MCF 10A (cell line): Measurements from ENCODE around the gene ST8SIA1. TPM values are rescaled to one million over a fixed set of nuclear protein-coding genes. Genes with fewer than 3 reads are reported as not detected.

Experiments
- BruUV-seq: library from RNA; stranded (reverse); fragments of 400-500 nt; replicated peaks from 2 replicates; lab custom pipeline; 2021; lab: Mats Ljungman, UMichigan
- CTCF ChIA-PET: fragments of 300-600 bp; sonication (Branson Sonifier 250); formaldehyde crosslinking; extraction: SDS; loops from one replicate; lab custom pipeline; 2021; ENCODE audit warnings: antibody characterized with exemption, inconsistent platforms; lab: Yijun Ruan, JAX
- POLR2A ChIA-PET: fragments of 300-600, 350-650 bp; sonication (Branson Sonifier 250); formaldehyde crosslinking; extraction: SDS; loops from one replicate; lab custom pipeline; 2020; ENCODE audit warnings: antibody characterized with exemption, inconsistent platforms; lab: Yijun Ruan, JAX
- DNase-seq: peaks from one replicate; pipeline ENCODE4 v3.0.0-alpha.2; 2018; ENCODE audit not compliant: unreplicated experiment
- H3K27ac Mint-ChIP-seq: one replicate; pipeline ENCODE4 v1.8.0; 2022; ENCODE audit warnings: mild to moderate bottlenecking, low read depth, mixed read lengths; ENCODE audit not compliant: unreplicated experiment
- H3K27me3 Mint-ChIP-seq: one replicate; pipeline ENCODE4 v1.8.0; 2022; ENCODE audit warnings: mixed read lengths; ENCODE audit not compliant: insufficient read depth, unreplicated experiment
- H3K36me3 Mint-ChIP-seq: one replicate; pipeline ENCODE4 v1.8.0; 2022; ENCODE audit warnings: mild to moderate bottlenecking, moderate library complexity, mixed read lengths; ENCODE audit not compliant: insufficient read depth, unreplicated experiment
- H3K4me1 Mint-ChIP-seq: one replicate; pipeline ENCODE4 v1.8.0; 2022; ENCODE audit warnings: mixed read lengths; ENCODE audit not compliant: insufficient read depth, unreplicated experiment
- H3K4me3 Mint-ChIP-seq: one replicate; pipeline ENCODE4 v1.8.0; 2022; ENCODE audit warnings: mild to moderate bottlenecking, moderate library complexity, mixed read lengths; ENCODE audit not compliant: unreplicated experiment
- H3K9me3 Mint-ChIP-seq: one replicate; pipeline ENCODE4 v1.8.0; 2022; ENCODE audit warnings: mixed read lengths; ENCODE audit not compliant: unreplicated experiment
- intact Hi-C: fragments of 100-400 bp; cut with micrococcal nuclease; formaldehyde crosslinking; loops from 2 replicates; pipeline ENCODE4 v1.14.1; 2022
- total RNA-seq: library from RNA; stranded (reverse); gene quantifications from 2 replicates; pipeline ENCODE4 v1.2.3, GENCODE V29; 2022
- TF ChIP-seq, protein P1 (sequence below): fragments of 200-600 bp; IDR thresholded peaks from one replicate; pipeline ENCODE4 v1.8.0; 2022; ENCODE audit warnings: antibody characterized with exemption, mild to moderate bottlenecking; ENCODE audit not compliant: unreplicated experiment

The ST8SIA1 gene
- total RNA-seq, 1 experiment from 2014 or later, result 3.8 TPM

DNA sequence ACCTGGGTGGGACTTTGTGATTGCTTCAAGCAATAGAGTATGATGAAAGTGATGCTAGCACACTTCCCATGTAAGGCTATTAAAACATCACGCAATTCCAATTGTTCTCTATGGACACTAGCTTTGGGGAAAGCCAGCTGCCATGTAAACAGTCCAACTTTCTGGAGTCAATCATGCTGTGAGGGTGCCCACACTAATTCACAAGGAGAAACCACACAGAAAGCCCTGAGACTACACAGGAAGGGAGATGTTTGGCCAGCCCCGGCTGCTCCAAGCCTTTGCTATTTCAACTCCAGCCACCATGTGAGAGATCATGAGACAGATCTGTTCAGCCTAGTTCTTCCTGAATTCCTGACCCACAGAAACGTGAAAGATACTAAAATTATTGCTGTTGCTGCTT, 96.3 kb downstream of the ST8SIA1 start:
- H3K27me3 Mint-ChIP-seq, result no peaks in the 10 kb centered on the region
- intact Hi-C loops, result no loop called here
- no peak overlapping the region for H3K4me3 Mint-ChIP-seq
- ChIA-PET POLR2A (no interaction called here), CTCF (no interaction called here)
- TF ChIP-seq, protein P1, sequence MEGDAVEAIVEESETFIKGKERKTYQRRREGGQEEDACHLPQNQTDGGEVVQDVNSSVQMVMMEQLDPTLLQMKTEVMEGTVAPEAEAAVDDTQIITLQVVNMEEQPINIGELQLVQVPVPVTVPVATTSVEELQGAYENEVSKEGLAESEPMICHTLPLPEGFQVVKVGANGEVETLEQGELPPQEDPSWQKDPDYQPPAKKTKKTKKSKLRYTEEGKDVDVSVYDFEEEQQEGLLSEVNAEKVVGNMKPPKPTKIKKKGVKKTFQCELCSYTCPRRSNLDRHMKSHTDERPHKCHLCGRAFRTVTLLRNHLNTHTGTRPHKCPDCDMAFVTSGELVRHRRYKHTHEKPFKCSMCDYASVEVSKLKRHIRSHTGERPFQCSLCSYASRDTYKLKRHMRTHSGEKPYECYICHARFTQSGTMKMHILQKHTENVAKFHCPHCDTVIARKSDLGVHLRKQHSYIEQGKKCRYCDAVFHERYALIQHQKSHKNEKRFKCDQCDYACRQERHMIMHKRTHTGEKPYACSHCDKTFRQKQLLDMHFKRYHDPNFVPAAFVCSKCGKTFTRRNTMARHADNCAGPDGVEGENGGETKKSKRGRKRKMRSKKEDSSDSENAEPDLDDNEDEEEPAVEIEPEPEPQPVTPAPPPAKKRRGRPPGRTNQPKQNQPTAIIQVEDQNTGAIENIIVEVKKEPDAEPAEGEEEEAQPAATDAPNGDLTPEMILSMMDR, result no peak
- no TSS peak for BruUV-seq
- peaks cover 9% of the 10 kb centered on the region for H3K9me3 Mint-ChIP-seq
- DNase-seq, result no peak
- peaks cover 10% of the 10 kb centered on the region for H3K4me1 Mint-ChIP-seq
- H3K36me3 Mint-ChIP-seq, result no peaks in the 10 kb centered on the region
- no peak overlapping the region for H3K27ac Mint-ChIP-seq

DNA sequence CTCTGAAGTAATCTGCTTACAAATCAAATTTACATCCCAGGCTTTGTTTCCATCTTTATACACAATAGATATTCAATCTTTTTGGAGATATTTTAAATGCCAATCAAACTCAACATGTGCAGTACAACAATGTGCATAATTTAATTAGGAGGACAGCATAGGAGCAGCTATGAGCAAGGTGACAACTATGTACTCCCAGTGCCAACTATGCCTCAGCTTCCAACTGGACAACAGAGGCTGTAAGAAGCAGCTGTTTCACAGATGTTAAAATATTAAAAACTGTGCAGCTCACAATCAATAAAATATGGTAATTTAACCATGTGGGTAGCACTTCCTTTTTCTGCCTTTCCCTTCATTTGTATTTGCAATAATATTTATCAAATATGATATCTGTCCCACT, 99.9 kb downstream of the ST8SIA1 start:
- intact Hi-C loops, result no loop called here
- POLR2A ChIA-PET, result interaction anchor here (0.7 kb wide), 2 partner anchors 22 to 39 kb away, joined by 3 read pairs; no protein-coding TSS in a partner anchor

DNA sequence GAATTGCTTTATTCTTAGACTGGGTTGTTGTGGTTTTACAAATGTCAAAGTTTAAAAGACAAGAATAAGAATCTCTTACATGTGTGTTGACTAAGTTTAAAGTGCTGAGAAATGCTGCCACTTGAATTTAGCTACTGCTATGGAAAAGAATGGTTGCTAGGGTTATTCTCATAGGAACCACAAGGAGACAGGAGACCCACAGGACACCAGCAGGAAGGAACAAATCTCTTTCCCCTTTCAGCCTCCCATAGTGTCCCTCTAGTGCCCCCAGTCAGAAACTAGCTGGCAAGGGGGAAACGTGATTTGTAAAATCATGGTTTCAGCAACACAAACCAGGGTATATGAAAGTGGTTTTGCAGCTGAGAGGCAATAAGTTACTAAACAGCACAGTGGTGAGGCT, 102.7 kb downstream of the ST8SIA1 start:
- intact Hi-C loops, result loop anchor here (1.0 kb wide), 1 partner anchor 103 kb away; no protein-coding TSS in a partner anchor
- no peak overlapping the region for H3K27ac Mint-ChIP-seq
- no peaks in the 10 kb centered on the region for H3K9me3 Mint-ChIP-seq
- CTCF ChIA-PET, result interaction anchor here (1.5 to 1.6 kb wide), 2 partner anchors 103 to 143 kb away, joined by 3 to 4 read pairs; no protein-coding TSS in a partner anchor
- POLR2A ChIA-PET, result interaction anchor here (1.2 to 2.8 kb wide), 2 partner anchors 44 to 51 kb away, joined by 3 to 11 read pairs; no protein-coding TSS in a partner anchor
- H3K4me1 Mint-ChIP-seq, result peaks cover 36% of the 10 kb centered on the region
- no peak overlapping the region for H3K4me3 Mint-ChIP-seq
- TF ChIP-seq, protein P1, result no peak
- peaks cover 3% of the 10 kb centered on the region for H3K27me3 Mint-ChIP-seq
- H3K36me3 Mint-ChIP-seq, result peaks cover 6% of the 10 kb centered on the region
- no TSS peak for BruUV-seq
- DNase-seq, result peak; percentile 18

More for the DNA sequence above, 99.9 kb downstream of the ST8SIA1 start:
- Mint-ChIP-seq H3K27ac (no peak overlapping the region), H3K9me3 (peaks cover 9% of the 10 kb centered on the region), H3K27me3 (no peaks in the 10 kb centered on the region), H3K4me1 (peaks cover 20% of the 10 kb centered on the region), H3K4me3 (no peak overlapping the region), H3K36me3 (peaks cover 6% of the 10 kb centered on the region)
- DNase-seq, result peak; percentile 18
- TF ChIP-seq, protein P1, result no peak
- BruUV-seq, result no TSS peak
- CTCF ChIA-PET, result interaction anchor here (0.6 to 1.5 kb wide), 5 partner anchors 8 to 151 kb away, joined by 3 to 6 read pairs (median 3); no protein-coding TSS in a partner anchor

DNA sequence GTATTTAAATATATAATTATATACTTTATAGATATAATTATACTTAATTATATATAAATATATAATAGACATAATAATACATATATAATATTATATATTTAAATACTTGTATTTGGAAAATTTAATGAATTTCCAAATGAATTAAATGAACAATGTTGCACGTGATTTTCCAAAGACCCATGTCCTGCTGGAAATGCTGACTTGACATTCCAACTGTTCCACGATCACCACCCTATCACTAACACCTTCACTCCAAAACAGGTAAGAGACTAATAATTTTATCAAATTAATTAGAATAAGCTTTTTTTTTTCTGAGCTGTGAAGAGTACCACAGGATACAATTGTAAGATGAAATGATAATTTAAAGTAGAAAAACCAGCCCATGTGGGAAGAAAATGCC, 103.4 kb downstream of the ST8SIA1 start:
- H3K27ac Mint-ChIP-seq, result no peak overlapping the region
- DNase-seq, result no peak
- H3K27me3 Mint-ChIP-seq, result peaks cover 11% of the 10 kb centered on the region
- CTCF ChIA-PET, result interaction anchor here (1.0 to 1.6 kb wide), 3 partner anchors 17 to 142 kb away, joined by 3 to 4 read pairs (median 3); no protein-coding TSS in a partner anchor
- POLR2A ChIA-PET, result interaction anchor here (1.2 to 2.8 kb wide), 2 partner anchors 45 to 52 kb away, joined by 3 to 11 read pairs; no protein-coding TSS in a partner anchor
- peaks cover 36% of the 10 kb centered on the region for H3K4me1 Mint-ChIP-seq
- H3K36me3 Mint-ChIP-seq, result peaks cover 6% of the 10 kb centered on the region
- TF ChIP-seq, protein P1, result no peak
- intact Hi-C loops, result no loop called here
- BruUV-seq, result no TSS peak
- no peaks in the 10 kb centered on the region for H3K9me3 Mint-ChIP-seq
- no peak overlapping the region for H3K4me3 Mint-ChIP-seq
